SU-DHL-6 (cell line): ENCODE results near the gene PTK6.

Source experiments
- EZH2phosphoT487 ChIP-seq: fragments of 200-600 bp; sonication (generic), shearing (Covaris generic); conservative IDR thresholded peaks from 2 replicates; pipeline ENCODE4 v1.6.1; 2018; ENCODE audit warnings: mild to moderate bottlenecking, antibody characterized with exemption, low read length, moderate library complexity, mixed read lengths
- TF ChIP-seq, protein P1 (sequence below): fragments of 200-600 bp; sonication (generic); IDR thresholded peaks from one replicate; pipeline ENCODE4 v1.5.1; 2017; ENCODE audit warnings: antibody characterized with exemption, mild to moderate bottlenecking, low read length, moderate library complexity; ENCODE audit not compliant: insufficient read depth, poor library complexity, severe bottlenecking

DNA sequence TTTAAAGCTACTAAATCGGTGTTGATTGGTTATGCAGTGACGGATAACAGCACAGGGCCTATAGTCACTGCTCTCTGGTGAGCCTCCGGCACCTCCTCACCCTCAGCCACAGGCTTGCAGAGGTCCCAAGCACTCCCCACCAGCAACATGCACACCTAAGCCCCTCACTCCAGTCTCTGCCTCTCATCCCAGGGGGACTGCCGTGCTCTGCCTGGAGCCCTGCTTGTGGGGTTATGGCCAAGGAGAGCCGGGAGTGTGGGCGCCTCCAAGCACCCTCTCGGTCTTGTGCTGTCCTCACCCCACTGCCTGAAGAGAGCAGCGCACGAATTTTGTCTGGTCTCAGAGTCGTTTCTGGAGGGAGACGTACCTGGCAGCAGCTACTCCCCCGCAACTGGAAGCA, 31.5 kb downstream of the PTK6 start:
- TF ChIP-seq, protein P1, sequence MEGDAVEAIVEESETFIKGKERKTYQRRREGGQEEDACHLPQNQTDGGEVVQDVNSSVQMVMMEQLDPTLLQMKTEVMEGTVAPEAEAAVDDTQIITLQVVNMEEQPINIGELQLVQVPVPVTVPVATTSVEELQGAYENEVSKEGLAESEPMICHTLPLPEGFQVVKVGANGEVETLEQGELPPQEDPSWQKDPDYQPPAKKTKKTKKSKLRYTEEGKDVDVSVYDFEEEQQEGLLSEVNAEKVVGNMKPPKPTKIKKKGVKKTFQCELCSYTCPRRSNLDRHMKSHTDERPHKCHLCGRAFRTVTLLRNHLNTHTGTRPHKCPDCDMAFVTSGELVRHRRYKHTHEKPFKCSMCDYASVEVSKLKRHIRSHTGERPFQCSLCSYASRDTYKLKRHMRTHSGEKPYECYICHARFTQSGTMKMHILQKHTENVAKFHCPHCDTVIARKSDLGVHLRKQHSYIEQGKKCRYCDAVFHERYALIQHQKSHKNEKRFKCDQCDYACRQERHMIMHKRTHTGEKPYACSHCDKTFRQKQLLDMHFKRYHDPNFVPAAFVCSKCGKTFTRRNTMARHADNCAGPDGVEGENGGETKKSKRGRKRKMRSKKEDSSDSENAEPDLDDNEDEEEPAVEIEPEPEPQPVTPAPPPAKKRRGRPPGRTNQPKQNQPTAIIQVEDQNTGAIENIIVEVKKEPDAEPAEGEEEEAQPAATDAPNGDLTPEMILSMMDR, result no peak
- no peak for TF ChIP-seq EZH2phosphoT487
